Body of pancreas (tissue), 4 donors: ENCODE data around the gene COX4I1. TPM values are rescaled to one million over a fixed set of nuclear protein-coding genes. Genes with fewer than 3 reads are reported as not detected.
"Not testable (repeated sequence)": the region's sequence is repeated elsewhere in the genome, so short reads cannot be mapped to it uniquely, and the experiment has no call there.

Source experiments
- ATAC-seq: fragments of 150-250 bp; one replicate; pipeline ENCODE4 v1.9.1; 2016
- DNase-seq, 4 donors: peaks; one replicate each; pipeline ENCODE4 v3.0.0-alpha.2; 2019
- H3K27ac ChIP-seq, 4 donors: fragments of 200-600 bp; sonication (generic); 1 replicate in 3 of 4; 2 replicates in 1 of 4; pipeline versions ENCODE4 v1.5.1 to v1.6.1; 2016 to 2019; ENCODE audit warnings: mild to moderate bottlenecking in 1 of 4, mixed read lengths in 1 of 4, moderate library complexity in 1 of 4
- H3K27me3 ChIP-seq, 2 donors: fragments of 200-600 bp; sonication (generic); one replicate each; pipeline ENCODE4 v1.6.0; 2016; ENCODE audit warnings: mild to moderate bottlenecking in 1 of 2
- H3K36me3 ChIP-seq, 2 donors: fragments of 200-600 bp; sonication (generic); replicated peaks in 1 of 2; 2 replicates each; pipeline ENCODE4 v1.5.1; 2016; ENCODE audit warnings: low read depth in 2 of 2; ENCODE audit not compliant: insufficient read depth in 1 of 2
- H3K4me1 ChIP-seq: fragments of 200-600 bp; sonication (generic); one replicate; pipeline ENCODE4 v1.6.0; 2016
- H3K4me3 ChIP-seq, 2 donors: fragments of 200-600 bp; sonication (generic); 1 replicate in 1 of 2; 2 replicates in 1 of 2; pipeline ENCODE4 v1.5.1; 2016 to 2019
- H3K9me3 ChIP-seq, 3 donors: fragments of 200-600 bp; sonication (generic); 1 replicate in 2 of 3; 2 replicates in 1 of 3; pipeline ENCODE4 v1.5.1; 2016
- POLR2A ChIP-seq, 3 donors: fragments of 450-650 bp; IDR thresholded peaks; one replicate each; pipeline ENCODE4 v1.6.1; 2016; ENCODE audit warnings: antibody characterized with exemption in 3 of 3, mild to moderate bottlenecking in 2 of 3
- WGBS, 2 donors: methylation state at CpG; one replicate each; pipeline ENCODE4 v1.1.5; 2017; 5-methylcytosine and 5-hydroxymethylcytosine counted together
- intact Hi-C: fragments of 100-400 bp; cut with DNase I; formaldehyde crosslinking; loops from one replicate; pipeline ENCODE4 v1.15.1; 2023
- total RNA-seq, 2 donors: library from RNA; depleted of rRNA; stranded (reverse); fragments of >200 nt; gene quantifications; one replicate each; pipeline ENCODE4 v1.1.0, GENCODE V29; 2016
- TF ChIP-seq, protein P1 (sequence below), 7 experiments: fragments of 450-650 bp in 4 of 7; fragments of 200-600 bp in 3 of 7; sonication (generic) in 3 of 7; IDR thresholded peaks; one replicate each; pipeline ENCODE4 v1.5.1; 2016 to 2019; ENCODE audit warnings: antibody characterized with exemption in 7 of 7

Gene COX4I1
- total RNA-seq, 2 donors from 2014 or later: 259 to 291 TPM

DNA sequence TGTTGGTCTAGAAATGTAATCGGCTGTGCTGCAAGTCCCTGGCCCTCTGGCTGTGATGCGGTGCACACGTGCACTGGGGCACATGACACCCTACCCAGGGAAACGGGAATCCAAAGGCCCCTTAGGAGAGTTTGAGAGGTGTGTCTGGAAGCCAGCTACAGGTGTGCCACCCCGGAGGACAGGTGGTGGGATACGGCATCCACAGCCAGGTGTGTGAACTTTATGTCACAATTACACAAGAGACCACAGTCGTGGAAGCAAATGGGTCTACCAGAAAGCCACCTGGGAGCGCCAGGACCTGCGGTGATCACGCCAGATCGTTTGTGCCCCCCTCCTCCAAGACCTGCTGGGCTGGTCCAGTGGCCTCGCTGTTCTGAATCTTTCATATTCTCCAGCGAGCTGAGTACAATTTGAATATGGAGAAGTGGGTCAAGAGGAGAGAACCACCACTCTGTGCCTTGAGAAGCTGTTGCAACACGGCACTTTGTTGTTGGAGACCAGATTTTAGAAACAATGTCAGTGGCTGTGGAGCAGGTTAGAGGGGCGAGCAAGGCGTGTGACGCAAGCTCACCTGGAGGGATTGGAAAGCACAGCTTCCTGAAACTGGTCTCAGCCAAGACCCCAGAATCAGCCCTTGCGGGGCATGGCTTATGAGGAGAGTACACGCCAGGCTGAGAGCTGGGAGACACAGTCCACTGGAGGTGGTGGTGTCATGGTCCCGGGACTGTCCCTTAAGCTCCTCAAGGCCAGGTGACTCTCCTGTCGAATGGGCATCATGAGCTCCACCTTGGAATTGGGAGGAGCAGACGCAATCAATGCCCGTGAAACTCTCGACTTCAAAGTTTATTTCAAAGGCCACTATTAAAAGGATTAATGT, 37.4 kb downstream of the COX4I1 start:
- DNase-seq (no peak), ATAC-seq (no peak)
- WGBS, 2 donors: 54 to 65% methylated on average over 17 to 24 of the region's 24 CpGs
- Histone ChIP-seq H3K36me3 (no peaks in the 10 kb centered on the region), H3K27me3 (peaks cover 0 to 4% of the 10 kb centered on the region in 2 donors), H3K4me1 (no peaks in the 10 kb centered on the region), H3K9me3 (no peaks in the 10 kb centered on the region), H3K4me3 (no peak overlapping the region), H3K27ac (no peak overlapping the region)
- no peak for TF ChIP-seq POLR2A (IDR thresholded peaks at IDR 0.05)
- TF ChIP-seq, protein P1, sequence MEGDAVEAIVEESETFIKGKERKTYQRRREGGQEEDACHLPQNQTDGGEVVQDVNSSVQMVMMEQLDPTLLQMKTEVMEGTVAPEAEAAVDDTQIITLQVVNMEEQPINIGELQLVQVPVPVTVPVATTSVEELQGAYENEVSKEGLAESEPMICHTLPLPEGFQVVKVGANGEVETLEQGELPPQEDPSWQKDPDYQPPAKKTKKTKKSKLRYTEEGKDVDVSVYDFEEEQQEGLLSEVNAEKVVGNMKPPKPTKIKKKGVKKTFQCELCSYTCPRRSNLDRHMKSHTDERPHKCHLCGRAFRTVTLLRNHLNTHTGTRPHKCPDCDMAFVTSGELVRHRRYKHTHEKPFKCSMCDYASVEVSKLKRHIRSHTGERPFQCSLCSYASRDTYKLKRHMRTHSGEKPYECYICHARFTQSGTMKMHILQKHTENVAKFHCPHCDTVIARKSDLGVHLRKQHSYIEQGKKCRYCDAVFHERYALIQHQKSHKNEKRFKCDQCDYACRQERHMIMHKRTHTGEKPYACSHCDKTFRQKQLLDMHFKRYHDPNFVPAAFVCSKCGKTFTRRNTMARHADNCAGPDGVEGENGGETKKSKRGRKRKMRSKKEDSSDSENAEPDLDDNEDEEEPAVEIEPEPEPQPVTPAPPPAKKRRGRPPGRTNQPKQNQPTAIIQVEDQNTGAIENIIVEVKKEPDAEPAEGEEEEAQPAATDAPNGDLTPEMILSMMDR (IDR thresholded peaks at IDR 0.05): no peak
- intact Hi-C loops: no loop called here

DNA sequence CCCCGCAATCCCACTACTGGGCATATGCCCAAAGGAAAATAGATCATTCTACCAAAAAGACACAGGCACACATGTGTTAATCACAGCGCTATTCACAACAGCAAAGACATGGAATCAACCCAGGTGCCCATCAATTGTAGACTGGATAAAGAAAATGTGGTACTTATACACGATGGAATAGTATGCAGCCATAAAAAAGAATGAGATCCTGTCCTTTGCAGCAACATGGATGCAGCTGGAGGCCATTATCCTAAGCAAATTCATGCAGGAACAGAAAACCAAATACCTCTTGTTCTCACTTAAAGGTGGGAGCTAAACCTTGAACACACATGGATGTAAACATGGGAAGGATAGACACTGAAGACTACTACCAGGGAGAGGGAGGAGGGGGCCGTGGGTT, 38.2 kb downstream of the COX4I1 start:
- H3K27ac ChIP-seq, H3K27me3 ChIP-seq, intact Hi-C loops, DNase-seq, H3K9me3 ChIP-seq, H3K36me3 ChIP-seq, ATAC-seq, H3K4me1 ChIP-seq, H3K4me3 ChIP-seq: not testable (repeated sequence)
- WGBS, 2 donors: 59 to 65% methylated on average over 4 of the region's 4 CpGs

- H3K27ac ChIP-seq: no peak overlapping the region
- no peak overlapping the region for H3K4me3 ChIP-seq
- no peaks in the 10 kb centered on the region for H3K36me3 ChIP-seq
- H3K27me3 ChIP-seq: peaks cover 0 to 4% of the 10 kb centered on the region in 2 donors
- DNase-seq: peak in 1 of 4 donors; percentile 56
- TF ChIP-seq, protein P1 (IDR thresholded peaks at IDR 0.05): no peak
- TF ChIP-seq POLR2A (IDR thresholded peaks at IDR 0.05): no peak
- H3K4me1 ChIP-seq: no peaks in the 10 kb centered on the region
- no peaks in the 10 kb centered on the region for H3K9me3 ChIP-seq
- no peak for ATAC-seq
- intact Hi-C loops: no loop called here
- WGBS, 2 donors: 67 to 82% methylated on average over 9 to 11 of the region's 11 CpGs
These were observed 38.9 kb downstream of the COX4I1 start for GRCh38 chr16:85838381-85838780.

DNA sequence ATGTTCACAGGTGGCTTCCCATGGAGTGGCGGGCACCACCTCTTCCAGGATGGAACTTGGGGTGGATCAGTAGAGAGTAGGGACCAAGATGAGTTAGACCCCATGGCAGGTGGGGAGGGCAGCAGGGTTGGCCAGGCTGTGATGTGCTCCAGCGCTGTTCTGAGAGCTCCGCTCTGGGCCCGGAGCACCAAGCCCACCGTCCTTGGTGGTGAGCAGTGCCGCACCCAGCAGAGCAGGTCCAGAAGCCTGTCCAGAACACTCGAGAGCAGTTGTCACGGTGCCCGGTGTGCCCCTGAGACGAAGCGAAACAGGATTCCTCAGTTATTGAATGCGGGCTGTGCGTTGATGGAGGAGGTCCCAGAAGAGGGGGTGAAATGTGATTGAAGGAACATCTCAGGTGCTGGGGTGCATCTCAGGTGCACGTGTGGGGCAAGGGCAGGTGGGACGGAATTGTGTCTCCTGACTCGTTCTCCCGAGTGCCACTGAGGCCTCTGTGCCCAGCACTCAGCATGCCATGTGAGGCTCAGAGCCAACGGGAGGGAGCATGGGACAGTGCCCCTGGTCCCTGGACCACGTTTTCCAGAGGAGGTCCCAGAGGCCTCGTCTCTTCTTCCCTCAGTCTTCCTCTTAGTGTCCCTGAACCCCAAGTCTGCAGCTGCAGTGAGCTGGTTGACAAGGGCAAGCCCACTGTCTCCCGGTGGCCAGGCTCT, 39.5 kb downstream of the COX4I1 start:
- Histone ChIP-seq H3K4me3 (no peak overlapping the region), H3K36me3 (no peaks in the 10 kb centered on the region), H3K27me3 (peaks cover 0 to 4% of the 10 kb centered on the region in 2 donors), H3K4me1 (no peaks in the 10 kb centered on the region), H3K27ac (no peak overlapping the region), H3K9me3 (no peaks in the 10 kb centered on the region)
- 69 to 81% methylated on average over 20 of the region's 21 CpGs for WGBS, 2 donors
- ATAC-seq (no peak), DNase-seq (no peak)
- TF ChIP-seq, protein P1 (IDR thresholded peaks at IDR 0.05): no peak
- TF ChIP-seq POLR2A (IDR thresholded peaks at IDR 0.05): no peak
- intact Hi-C loops: no loop called here

GRCh38 chr16:85839681-85840240, 40.3 kb downstream of the COX4I1 start:
- no peak overlapping the region for H3K4me3 ChIP-seq
- H3K9me3 ChIP-seq: no peaks in the 10 kb centered on the region
- H3K36me3 ChIP-seq: no peaks in the 10 kb centered on the region
- 77 to 80% methylated on average over 11 to 23 of the region's 24 CpGs for WGBS, 2 donors
- TF ChIP-seq, protein P1 (IDR thresholded peaks at IDR 0.05): no peak
- no peak for TF ChIP-seq POLR2A (IDR thresholded peaks at IDR 0.05)
- no peaks in the 10 kb centered on the region for H3K4me1 ChIP-seq
- no peak for ATAC-seq
- intact Hi-C loops: no loop called here
- H3K27ac ChIP-seq: no peak overlapping the region
- DNase-seq: no peak
- H3K27me3 ChIP-seq: peaks cover 0 to 4% of the 10 kb centered on the region in 2 donors
